Heart left ventricle (tissue), 13 donors: ENCODE measurements around the gene ATG14.

Experiments used
- POLR2A ChIP-seq, 2 donors: fragments of 450-650 bp; IDR thresholded peaks; one replicate each; pipeline ENCODE4 v1.6.1; 2017; ENCODE audit warnings: antibody characterized with exemption in 2 of 2, mild to moderate bottlenecking in 2 of 2, moderate library complexity in 2 of 2
- TF ChIP-seq, protein P1 (sequence below), 12 donors: fragments of 200-600 bp; sonication (generic) in 4 of 12; IDR thresholded peaks; one replicate each; pipeline versions ENCODE4 v1.5.0 to v1.8.0; 2018 to 2022; ENCODE audit warnings: antibody characterized with exemption in 12 of 12, mild to moderate bottlenecking in 5 of 12
- donor health status: ischemic (EF 13 %, LVEDD 7.1; RV severe dilation, severe dysfunction).
- donor health status: DM: no; HTN: yes; CAD: no.
- donor health status: DM: no; HTN: no; CAD: no.
- donor health status: ischemic (EF 25% LVEDD 6.9; RV normal size, moderate dysfunction).
- donor health status: ischemic (EF 25% LVEDD 5.7; RV mildly dilated, moderate dysfunction).
- donor health status: ischemic (EF 35%, LVEDD 5.7; RV mildly dilated, moderate dysfunction).
- donor health status: nonischemic (EF 11% LVEDD 7.7; RV severe dilation, severe dysfunction).
- donor health status: DM: yes; HTN: yes; CAD: no.
- donor health status: PGD.
- donor health status: ischemic (EF 29% LVEDD 5.4; RV normal size, mild dysfunction).
- donor health status: nonischemic (EF 23%, LVEDD 6.1; RV moderate dilation, normal function).

GRCh38 chr14:55436931-55437330 is 25.3 kb upstream of the ATG14 start:
- TF ChIP-seq, protein P1, sequence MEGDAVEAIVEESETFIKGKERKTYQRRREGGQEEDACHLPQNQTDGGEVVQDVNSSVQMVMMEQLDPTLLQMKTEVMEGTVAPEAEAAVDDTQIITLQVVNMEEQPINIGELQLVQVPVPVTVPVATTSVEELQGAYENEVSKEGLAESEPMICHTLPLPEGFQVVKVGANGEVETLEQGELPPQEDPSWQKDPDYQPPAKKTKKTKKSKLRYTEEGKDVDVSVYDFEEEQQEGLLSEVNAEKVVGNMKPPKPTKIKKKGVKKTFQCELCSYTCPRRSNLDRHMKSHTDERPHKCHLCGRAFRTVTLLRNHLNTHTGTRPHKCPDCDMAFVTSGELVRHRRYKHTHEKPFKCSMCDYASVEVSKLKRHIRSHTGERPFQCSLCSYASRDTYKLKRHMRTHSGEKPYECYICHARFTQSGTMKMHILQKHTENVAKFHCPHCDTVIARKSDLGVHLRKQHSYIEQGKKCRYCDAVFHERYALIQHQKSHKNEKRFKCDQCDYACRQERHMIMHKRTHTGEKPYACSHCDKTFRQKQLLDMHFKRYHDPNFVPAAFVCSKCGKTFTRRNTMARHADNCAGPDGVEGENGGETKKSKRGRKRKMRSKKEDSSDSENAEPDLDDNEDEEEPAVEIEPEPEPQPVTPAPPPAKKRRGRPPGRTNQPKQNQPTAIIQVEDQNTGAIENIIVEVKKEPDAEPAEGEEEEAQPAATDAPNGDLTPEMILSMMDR (IDR thresholded peaks at IDR 0.05) = no peak
- TF ChIP-seq POLR2A (IDR thresholded peaks at IDR 0.05) = no peak
